ENCODE data around the gene GAB3.

GAB3 gene

GRCh38 chrX:154750301-154751202 is at the start of gene GAB3:
Gene GAB3 (minus strand): TSS chrX:154751077. CDS start chrX:154751025, 52 bp downstream.
- DNase-seq (ENCODE audit: low spot score): no peak

- DNase-seq (ENCODE audit: low spot score): no peak
These were observed 48.9 kb upstream of the GAB3 start for GRCh38 chrX:154799556-154800348.

- no peak for DNase-seq (ENCODE audit: low spot score)
These were observed 46.1 kb upstream of the GAB3 start for GRCh38 chrX:154797006-154797405.

- DNase-seq (ENCODE audit: low spot score): no peak
These were observed 44.1 kb upstream of the GAB3 start for GRCh38 chrX:154795016-154795415.

GRCh38 chrX:154793084-154793795 is 42.4 kb upstream of the GAB3 start:
- DNase-seq (ENCODE audit: low spot score): no peak

GRCh38 chrX:154791939-154792338 is 41.1 kb upstream of the GAB3 start:
- DNase-seq (ENCODE audit: low spot score): no peak

GRCh38 chrX:154791467-154791866 is 40.6 kb upstream of the GAB3 start:
- DNase-seq (ENCODE audit: low spot score): no peak

GRCh38 chrX:154785716-154786115 is 34.8 kb upstream of the GAB3 start:
- DNase-seq (ENCODE audit: low spot score): no peak

GRCh38 chrX:154784149-154784995 is 33.5 kb upstream of the GAB3 start:
- no peak for DNase-seq (ENCODE audit: low spot score)

- no peak for DNase-seq (ENCODE audit: low spot score)
These were observed 30.1 kb upstream of the GAB3 start for GRCh38 chrX:154780968-154781367.

GRCh38 chrX:154779261-154779660 is 28.4 kb upstream of the GAB3 start:
- DNase-seq (ENCODE audit: low spot score): peak; percentile 52

- no peak for DNase-seq (ENCODE audit: low spot score)
These were observed 25.9 kb upstream of the GAB3 start for GRCh38 chrX:154776753-154777152.

- DNase-seq (ENCODE audit: low spot score): no peak
These were observed 24.8 kb upstream of the GAB3 start for GRCh38 chrX:154775419-154776349.

GRCh38 chrX:154774622-154775021 is 23.7 kb upstream of the GAB3 start:
- DNase-seq (ENCODE audit: low spot score): no peak

GRCh38 chrX:154762537-154763296 is 11.8 kb upstream of the GAB3 start, which contains the start of gene DKC1:
Gene DKC1 (plus strand): TSS chrX:154762864. CDS start chrX:154762966, 102 bp downstream.
- peak; percentile 94 for DNase-seq (ENCODE audit: low spot score)

GRCh38 chrX:154761977-154762536 is 11.2 kb upstream of the GAB3 start:
- no peak for DNase-seq (ENCODE audit: low spot score)

- no peak for DNase-seq (ENCODE audit: low spot score)
These were observed 7.8 kb upstream of the GAB3 start for GRCh38 chrX:154758696-154759095.

GRCh38 chrX:154751669-154752271 is 893 bp upstream of the GAB3 start:
- no peak for DNase-seq (ENCODE audit: low spot score)

- DNase-seq (ENCODE audit: low spot score): no peak
These were observed 359 bp upstream of the GAB3 start for GRCh38 chrX:154751203-154751668.
